Cardiac muscle cell (in vitro differentiated cells and primary cell): ENCODE data around the gene FHIT. TPM values are rescaled to one million over a fixed set of nuclear protein-coding genes. Genes with fewer than 3 reads are reported as not detected.

Experiments used
- DNase-seq, 2 donors: peaks; one replicate each; pipeline versions ENCODE4 v3.0.0 to v3.0.0-alpha.2; 2010 to 2017; ENCODE audit warnings: low read depth in 1 of 2, low spot score in 1 of 2
- H3K27ac ChIP-seq: fragments of 200-600 bp; sonication (generic); 2 replicates; pipeline ENCODE4 v1.5.1; 2016
- H3K27me3 ChIP-seq: fragments of 200-600 bp; sonication (generic); 2 replicates; pipeline ENCODE4 v1.6.0; 2016; ENCODE audit warnings: control low read depth
- H3K36me3 ChIP-seq: fragments of 200-600 bp; sonication (generic); 2 replicates; pipeline ENCODE4 v1.5.1; 2016; ENCODE audit warnings: control low read depth
- H3K4me1 ChIP-seq: fragments of 200-600 bp; sonication (generic); 2 replicates; pipeline ENCODE4 v1.8.1; 2017; ENCODE audit warnings: low read depth, mild to moderate bottlenecking, mixed run types
- H3K4me3 ChIP-seq: fragments of 200-600 bp; sonication (generic); 2 replicates; pipeline ENCODE4 v1.5.1; 2016; ENCODE audit warnings: mild to moderate bottlenecking
- H3K9me3 ChIP-seq: fragments of 200-600 bp; sonication (generic); 2 replicates; pipeline ENCODE4 v1.5.1; 2017; ENCODE audit warnings: low read depth, mild to moderate bottlenecking, control low read depth
- polyA plus RNA-seq: library from polyadenylated mRNA; unstranded; fragments of >200 nt; fragmentation: Nextera tagmentation; extraction: Ambion mirVana; gene quantifications from 2 replicates; pipeline ENCODE4 v1.2.1, GENCODE V29; 2016
- total RNA-seq: library from RNA; depleted of rRNA; stranded (reverse); fragments of >200 nt; gene quantifications from 2 replicates; pipeline ENCODE4 v1.2.3, GENCODE V29; 2016
- TF ChIP-seq, protein P1 (sequence below): IDR thresholded peaks from 2 replicates; pipeline ENCODE4 v1.5.1; 2012; ENCODE audit warnings: low read depth, mild to moderate bottlenecking, low read length

The FHIT gene
- total and polyA plus RNA-seq, 2 experiments from 2014 or later: 6.9 to 12.5 TPM

DNA sequence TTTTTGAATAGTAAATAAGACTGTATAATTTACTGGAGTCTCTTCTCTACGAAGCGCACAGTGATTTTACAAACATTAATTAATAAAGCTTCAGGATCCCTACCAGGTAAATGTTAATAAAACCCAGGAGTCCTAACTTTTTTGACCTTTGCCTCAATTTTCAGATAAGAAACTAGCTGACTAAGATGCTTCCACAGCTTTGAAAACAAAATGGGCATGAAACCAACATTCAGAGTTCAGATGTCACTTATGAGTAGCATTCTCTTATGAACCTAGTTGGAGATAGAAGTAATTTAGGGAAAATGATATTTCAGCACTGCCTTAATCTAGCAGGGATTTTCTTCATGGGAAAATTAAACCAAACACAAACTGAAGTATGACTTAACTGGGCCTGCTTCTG, 13.0 kb upstream of the FHIT start:
- H3K36me3 ChIP-seq: no peaks in the 10 kb centered on the region
- TF ChIP-seq, protein P1, sequence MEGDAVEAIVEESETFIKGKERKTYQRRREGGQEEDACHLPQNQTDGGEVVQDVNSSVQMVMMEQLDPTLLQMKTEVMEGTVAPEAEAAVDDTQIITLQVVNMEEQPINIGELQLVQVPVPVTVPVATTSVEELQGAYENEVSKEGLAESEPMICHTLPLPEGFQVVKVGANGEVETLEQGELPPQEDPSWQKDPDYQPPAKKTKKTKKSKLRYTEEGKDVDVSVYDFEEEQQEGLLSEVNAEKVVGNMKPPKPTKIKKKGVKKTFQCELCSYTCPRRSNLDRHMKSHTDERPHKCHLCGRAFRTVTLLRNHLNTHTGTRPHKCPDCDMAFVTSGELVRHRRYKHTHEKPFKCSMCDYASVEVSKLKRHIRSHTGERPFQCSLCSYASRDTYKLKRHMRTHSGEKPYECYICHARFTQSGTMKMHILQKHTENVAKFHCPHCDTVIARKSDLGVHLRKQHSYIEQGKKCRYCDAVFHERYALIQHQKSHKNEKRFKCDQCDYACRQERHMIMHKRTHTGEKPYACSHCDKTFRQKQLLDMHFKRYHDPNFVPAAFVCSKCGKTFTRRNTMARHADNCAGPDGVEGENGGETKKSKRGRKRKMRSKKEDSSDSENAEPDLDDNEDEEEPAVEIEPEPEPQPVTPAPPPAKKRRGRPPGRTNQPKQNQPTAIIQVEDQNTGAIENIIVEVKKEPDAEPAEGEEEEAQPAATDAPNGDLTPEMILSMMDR: no peak

DNA sequence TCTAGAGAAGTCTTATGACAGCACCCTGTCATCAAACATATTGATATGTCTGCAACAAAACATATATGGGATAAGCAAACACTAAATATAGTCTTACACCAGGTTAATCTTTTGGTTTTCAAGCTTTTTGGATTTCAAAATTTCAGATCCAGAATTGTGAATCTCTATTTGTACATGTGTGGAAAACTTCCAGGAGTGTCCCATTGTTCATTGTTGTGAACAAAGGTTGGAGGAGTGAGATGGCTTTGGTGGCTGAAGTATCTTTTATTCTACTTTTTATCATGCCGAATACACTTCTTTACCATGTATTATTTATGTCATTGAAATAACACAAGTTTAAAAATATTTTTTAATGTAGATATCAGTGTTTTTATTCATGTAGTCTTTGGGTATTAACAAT, 5.9 kb upstream of the FHIT start:
- Histone ChIP-seq H3K4me1 (peaks cover 12% of the 10 kb centered on the region), H3K36me3 (no peaks in the 10 kb centered on the region), H3K4me3 (no peak overlapping the region), H3K27me3 (no peaks in the 10 kb centered on the region), H3K27ac (no peak overlapping the region), H3K9me3 (no peaks in the 10 kb centered on the region)
- TF ChIP-seq, protein P1: no peak
- DNase-seq: no peak

More for the DNA sequence above, 13.0 kb upstream of the FHIT start:
- Histone ChIP-seq H3K9me3 (no peaks in the 10 kb centered on the region), H3K27ac (no peak overlapping the region), H3K4me1 (peaks cover 6% of the 10 kb centered on the region), H3K27me3 (no peaks in the 10 kb centered on the region), H3K4me3 (no peak overlapping the region)
- DNase-seq: no peak

DNA sequence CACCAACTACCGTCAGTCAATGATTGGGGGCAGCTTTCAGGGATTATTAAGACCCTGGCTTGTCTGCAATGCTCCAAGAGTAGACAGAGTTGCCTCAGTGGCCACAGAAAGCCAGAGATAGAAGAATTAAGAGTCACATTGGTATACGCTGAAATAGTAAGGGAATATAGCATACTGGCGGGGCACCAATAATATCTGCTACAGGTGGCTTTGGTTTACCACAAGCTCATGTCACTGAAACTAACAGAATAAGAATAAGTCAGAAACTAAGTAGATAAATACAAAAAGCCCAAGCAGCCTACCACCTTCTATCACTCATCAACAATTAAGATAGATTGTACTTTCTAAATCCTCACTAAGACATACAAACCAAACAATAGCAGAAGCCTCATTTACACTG, 2.5 kb upstream of the FHIT start:
- Histone ChIP-seq H3K36me3 (no peaks in the 10 kb centered on the region), H3K9me3 (no peaks in the 10 kb centered on the region), H3K27ac (no peak overlapping the region), H3K4me1 (peaks cover 20% of the 10 kb centered on the region), H3K4me3 (no peak overlapping the region), H3K27me3 (no peaks in the 10 kb centered on the region)
- DNase-seq: no peak
- TF ChIP-seq, protein P1: no peak

DNA sequence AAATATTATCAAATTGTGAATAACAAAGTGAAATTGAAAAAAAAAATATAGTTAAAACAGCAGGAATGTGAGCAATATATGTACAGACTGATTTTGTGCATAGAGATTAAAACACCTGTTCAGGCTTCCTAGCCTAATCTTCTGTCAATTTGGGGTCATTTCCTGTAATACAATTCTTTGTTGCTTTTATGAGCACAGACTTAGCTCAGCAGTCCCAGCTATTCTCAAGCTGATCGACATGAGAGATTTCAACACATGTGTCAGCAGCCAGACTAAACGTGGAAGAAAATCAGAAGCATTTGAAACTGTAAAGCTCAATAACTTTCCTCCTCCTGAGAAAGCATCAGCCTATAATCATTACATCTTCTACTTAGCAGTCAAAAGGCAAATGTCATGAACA, 1.6 kb upstream of the FHIT start:
- H3K27me3 ChIP-seq: no peaks in the 10 kb centered on the region
- peaks cover 21% of the 10 kb centered on the region for H3K4me1 ChIP-seq
- TF ChIP-seq, protein P1: no peak
- no peaks in the 10 kb centered on the region for H3K36me3 ChIP-seq
- H3K27ac ChIP-seq: peak overlapping the region; percentile 67
- H3K4me3 ChIP-seq: no peak overlapping the region
- DNase-seq: no peak
- no peaks in the 10 kb centered on the region for H3K9me3 ChIP-seq

DNA sequence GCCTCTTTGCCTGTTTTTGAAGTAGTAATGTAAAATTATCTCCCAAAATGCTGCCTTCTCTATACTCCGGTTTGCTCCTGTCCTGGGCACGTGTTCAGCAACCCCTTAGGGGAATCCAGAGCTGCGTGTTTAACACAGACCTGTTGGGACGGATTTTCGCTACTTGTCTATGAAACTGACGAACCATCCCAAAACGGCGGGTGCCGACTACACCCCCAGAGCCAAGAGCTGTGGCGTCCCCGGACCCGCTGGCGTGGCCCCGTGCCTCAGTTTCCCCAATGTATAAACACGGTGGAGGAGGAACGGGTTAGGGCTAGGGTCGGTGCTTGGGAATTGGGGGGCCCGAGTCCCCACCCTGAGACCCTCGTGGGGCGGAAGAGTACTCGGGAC, 473 bp downstream of the FHIT start:
- no peaks in the 10 kb centered on the region for H3K27me3 ChIP-seq
- TF ChIP-seq, protein P1: no peak
- peak overlapping the region; percentile 59 for H3K27ac ChIP-seq
- DNase-seq: peak in 1 of 2 donors; percentile 23
- peak overlapping the region; percentile 49 for H3K4me3 ChIP-seq
- no peaks in the 10 kb centered on the region for H3K9me3 ChIP-seq
- H3K4me1 ChIP-seq: peaks cover 32% of the 10 kb centered on the region
- H3K36me3 ChIP-seq: no peaks in the 10 kb centered on the region

DNA sequence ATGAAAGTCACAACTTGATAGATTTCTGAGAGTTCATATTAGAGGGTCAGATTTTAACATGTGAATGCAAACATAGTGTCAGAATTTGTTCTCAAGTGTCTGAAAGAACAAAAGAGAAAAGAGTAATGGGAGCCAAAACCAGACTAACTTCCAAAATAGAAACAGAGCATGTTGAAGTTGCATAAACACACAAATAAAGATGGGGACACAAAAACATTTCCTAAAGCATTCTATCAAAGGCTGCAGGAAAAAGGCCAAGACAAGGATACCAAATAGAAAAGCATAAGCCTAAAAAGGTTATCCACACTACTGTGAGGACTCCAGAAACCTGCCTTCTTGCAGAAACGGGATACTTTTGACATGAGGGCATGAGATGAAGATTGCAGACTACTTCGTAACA, 2.8 kb downstream of the FHIT start:
- no peak for DNase-seq
- Histone ChIP-seq H3K27me3 (no peaks in the 10 kb centered on the region), H3K9me3 (no peaks in the 10 kb centered on the region), H3K4me3 (no peak overlapping the region), H3K36me3 (no peaks in the 10 kb centered on the region), H3K27ac (no peak overlapping the region), H3K4me1 (peaks cover 32% of the 10 kb centered on the region)
- TF ChIP-seq, protein P1: no peak
